ENCODE data around the gene CCND1.

The CCND1 gene

DNA sequence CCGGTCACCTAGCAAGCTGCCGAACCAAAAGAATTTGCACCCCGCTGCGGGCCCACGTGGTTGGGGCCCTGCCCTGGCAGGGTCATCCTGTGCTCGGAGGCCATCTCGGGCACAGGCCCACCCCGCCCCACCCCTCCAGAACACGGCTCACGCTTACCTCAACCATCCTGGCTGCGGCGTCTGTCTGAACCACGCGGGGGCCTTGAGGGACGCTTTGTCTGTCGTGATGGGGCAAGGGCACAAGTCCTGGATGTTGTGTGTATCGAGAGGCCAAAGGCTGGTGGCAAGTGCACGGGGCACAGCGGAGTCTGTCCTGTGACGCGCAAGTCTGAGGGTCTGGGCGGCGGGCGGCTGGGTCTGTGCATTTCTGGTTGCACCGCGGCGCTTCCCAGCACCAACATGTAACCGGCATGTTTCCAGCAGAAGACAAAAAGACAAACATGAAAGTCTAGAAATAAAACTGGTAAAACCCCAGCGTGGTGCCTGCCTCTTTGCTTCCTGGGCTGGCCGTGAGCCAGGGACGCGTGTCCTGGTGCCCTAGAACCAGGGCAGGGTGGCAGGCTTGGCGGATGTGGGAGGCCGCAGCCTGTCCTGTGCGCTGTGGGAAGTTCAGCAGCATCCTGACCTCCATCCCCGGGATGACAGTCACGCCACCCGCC lies 13.2 kb downstream of the CCND1 start:
- DNase-seq, result no peak

DNA sequence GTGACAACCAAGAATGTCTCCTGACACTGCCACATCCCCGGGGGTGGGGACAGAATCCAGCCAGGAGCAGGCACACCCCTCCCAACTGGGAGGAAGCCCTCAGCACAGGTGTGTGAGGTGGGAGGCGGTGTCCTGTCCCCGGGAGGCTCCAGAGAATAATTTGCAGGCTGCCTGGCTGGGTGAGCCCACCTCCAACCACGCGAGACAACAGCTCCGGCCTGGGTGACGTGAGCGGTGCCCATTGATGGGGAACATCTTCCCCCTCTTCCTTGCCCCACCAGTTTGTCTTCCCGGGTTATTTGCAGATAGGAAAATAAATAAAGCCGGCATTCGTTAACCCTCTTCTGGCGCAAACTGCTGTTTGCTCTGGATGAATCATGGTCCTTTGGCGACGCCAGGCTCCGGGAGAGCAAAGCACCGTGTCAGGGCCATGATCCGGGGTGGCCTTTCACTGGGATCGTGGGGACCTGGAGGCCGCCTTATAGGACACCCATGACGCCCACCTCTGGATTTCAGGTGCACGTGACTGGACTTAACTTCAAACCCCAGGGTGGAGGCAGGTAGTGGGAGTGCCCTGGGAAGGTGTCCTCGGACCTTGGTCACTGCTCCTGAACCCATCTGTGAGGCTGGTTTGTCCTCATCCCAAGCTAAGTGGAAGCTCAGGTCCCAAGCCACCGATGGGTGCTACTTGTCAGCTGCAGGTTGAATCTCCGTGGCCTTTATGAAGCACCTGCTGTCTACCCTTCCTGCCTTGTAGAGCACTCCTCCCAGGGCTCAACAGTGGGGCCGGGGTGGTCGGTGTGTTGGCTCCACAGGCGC lies 13.9 kb downstream of the CCND1 start:
- no peak for DNase-seq

DNA sequence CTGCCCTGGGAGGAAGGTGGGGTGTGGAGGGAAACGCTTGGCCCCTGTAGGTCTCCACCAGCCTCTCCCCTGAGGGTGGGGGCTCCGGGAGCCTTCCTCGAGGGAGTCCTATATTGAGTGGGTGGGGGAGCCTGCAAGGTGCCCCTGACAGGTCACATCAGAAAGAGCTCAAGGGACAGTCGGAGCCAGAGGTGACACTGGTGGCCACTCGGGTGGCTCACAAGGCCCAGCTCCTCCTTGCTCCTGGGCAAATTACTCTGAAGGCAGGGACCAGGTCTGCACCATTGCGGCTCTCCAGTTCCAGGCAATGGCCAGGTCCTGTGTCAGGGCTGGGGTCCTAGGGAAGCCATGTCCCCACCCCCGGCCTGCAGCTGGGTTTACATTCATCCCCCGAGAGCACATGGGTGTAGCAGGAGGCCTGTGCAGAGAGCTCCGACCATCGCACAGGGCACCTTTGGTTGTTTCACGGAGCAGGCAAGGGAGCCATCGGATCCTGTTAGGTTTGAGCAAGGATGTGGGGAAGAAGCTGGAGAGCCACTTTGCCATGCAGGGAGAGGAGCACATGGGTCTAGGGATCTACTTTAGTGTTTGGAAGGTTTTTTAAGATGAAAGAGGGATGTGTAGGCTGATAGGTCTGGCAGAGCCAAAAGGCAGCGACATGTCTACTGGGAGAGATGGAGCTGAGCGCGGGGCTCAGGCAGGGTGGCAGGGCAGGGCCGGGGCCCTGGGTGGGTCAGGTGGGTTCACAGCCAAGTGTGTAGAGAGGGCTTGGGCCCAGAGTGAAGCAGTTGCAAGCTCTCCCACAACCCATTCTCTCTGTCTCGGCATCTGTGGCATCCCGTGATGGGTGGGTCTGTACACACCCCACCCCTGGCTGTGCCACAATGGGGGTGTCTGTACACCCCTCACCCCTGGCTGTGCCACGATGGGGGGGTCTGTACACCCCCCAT lies 14.8 kb downstream of the CCND1 start:
- no peak for DNase-seq

DNA sequence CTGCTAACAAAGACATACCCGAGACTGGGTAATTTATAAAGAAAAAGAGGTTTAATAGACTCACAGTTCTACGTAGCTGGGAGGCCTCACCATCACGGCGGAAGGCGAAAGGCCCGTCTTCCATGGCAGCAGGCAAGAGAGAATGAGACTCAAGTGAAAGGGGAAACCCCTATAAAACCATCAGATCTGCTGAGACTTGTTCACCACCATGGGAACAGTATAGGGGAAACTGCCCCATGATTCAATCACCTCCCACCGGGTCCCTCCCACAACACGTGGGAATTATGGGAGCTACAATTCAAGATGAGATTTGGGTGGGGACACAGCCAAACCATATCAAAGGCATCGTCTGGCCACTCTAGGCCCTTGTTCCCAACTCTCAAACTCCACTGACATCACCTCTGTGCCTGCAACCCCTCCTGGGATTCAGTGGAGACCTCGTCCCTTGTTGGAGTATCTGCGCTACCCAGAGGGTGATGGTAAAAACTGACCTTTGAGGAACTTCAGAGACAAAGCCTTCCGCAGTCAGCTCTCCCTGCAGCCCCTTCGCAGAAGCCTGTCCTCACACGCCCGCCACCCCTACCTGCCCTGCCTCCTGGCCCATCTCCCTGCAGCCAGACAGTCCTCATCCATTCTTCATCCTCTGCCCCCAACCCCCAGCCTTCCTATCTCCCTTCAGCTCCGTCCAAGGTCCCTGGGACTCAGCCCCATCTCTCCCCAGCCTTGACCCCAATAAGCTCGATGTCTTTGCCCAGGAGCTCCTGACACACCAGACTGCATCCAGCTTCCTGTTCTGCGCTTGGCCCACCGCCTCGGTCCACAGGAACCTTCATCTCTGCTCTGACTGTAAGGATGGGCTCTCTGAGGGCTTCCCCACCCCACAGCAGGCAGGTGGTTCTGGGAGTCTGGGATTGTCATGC lies 15.8 kb downstream of the CCND1 start:
- no peak for DNase-seq

DNA sequence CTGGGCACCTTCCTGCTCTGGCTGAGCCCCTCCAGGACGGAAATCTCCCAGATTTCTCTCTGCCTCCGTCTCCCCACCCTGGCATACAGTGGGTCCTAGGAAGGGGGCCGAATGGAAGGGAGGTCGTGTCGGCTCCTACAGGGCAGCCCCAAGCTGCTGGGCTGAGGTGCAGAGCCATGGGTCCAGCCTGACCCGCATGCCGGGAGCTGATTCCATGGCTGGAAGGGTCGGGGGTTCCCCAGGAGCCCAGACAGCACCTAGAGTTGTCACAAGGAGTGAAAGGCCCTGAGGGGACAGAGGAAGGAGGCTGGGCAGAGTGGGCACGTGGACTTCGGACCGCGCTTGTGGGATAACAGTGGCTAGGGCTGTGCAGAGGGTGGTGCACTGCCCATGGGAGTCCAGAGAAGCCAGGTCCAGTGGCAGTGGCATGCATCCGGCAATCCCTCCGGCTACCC lies 16.5 kb downstream of the CCND1 start:
- no peak for DNase-seq

DNA sequence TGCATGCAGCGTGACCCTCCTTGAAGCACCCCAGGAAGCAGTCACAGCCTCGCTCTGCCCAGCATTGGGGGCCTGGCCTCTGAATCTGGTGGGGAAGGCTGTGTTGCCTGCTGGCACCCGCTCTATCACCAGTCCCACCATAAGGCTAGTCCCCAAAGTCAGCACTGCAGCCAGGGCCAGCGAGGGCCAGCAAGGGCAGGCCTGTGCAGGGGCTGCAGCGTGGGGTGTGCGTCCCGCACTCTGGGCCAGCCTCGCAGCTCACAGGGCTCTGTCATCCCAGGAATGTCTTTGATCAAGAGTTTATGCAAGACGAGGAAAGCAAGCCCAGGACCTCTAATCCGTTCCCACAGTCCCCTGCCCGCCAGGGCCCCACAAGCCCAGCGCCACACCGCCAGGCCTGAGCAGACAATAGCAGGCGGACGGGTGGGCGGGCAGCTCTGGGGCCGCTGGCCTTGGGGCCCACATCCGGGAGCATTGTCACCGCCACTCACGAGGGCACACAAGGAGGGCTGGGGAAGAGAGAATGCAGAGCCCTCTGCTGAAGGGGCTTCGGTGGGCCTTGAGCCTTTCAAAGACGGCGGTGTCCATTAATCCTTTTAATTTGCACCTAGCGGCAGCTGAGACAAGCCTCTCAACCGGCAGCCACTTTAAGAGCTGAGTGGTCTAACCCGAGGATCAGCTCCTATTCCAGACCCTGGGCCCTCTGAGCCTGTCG lies 17.1 kb downstream of the CCND1 start:
- DNase-seq, result no peak

DNA sequence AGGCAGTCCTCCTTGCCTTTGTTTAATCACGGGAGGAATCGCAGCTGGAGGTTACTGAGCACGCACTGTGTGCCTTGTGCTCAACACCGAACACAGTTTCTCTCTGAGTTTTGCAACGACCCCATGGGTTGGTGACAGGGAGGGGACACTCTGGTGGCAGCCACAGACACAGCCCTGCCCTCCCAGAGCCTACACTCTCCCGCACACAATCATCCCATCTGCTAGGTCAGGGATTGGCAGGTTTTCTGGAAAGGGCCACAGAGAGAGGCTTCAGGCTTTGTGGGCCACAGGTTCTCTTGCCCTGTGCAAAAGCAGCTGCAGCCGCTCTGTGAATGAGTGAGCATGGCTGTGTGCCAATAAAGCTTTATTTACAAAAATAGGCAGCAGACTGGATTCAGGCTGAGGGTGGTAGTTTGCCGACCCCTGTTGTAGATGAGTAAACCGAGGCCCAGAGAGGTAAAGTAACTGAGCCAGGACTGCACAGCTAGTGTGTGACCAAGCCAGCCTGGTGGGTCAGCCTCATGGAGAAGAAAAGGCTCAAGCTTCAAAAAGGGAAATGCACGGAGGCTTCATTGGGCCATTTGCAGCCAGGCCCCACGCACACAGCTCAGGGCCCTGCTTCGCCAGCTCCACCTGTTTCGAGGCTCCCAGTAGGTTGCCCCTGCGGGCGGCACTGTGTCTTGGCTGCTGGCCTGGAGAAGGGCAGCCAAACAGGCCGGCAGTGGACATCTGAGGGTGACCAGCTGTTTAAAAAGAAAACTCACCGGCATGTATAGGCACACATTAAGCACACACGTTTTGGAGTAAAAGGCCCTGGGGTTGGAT lies 17.9 kb downstream of the CCND1 start:
- DNase-seq, result no peak

DNA sequence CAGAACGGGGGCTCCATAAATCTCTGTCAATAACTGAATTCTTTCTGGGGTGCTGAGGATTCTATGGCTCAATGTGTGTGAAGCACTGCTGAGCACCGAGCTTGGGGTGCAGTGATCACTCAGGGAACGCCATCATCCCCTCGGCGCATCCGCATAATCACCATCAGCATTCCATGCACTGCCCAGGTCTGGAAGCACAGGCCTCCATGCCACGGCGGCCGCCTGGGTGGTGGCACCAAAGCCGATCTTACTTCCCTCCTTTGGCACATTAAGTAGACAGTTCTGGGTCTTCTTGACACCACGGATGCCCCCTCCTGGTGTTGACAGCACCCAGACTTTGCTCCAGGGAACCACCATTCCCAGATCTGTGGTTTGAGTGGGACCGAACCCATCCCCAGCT lies 18.6 kb downstream of the CCND1 start:
- no peak for DNase-seq

DNA sequence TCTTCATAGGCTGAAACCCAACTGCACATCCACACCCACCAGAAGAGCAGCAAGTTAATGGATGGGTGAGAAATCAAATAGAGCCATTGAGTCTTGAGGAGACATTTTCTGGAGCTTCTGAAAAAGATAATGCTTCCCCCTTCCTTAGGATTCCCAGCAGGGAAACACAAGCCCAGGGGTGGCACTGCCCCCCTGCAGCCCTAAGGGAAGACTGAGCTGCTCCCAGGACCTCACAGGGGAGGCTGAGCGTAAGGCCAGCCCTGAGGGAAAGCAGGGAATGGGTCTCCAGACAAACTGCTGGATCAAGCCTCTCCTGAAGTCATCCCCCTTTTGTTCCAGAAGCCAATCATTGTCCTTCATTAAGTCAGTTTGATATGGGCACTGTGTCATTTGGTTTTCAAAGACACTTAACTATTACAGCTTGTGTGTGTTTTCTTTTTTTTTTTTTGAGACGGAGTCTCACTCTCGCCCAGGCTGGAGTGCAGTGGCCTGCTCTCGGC lies 19.1 kb downstream of the CCND1 start:
- DNase-seq, result no peak

DNA sequence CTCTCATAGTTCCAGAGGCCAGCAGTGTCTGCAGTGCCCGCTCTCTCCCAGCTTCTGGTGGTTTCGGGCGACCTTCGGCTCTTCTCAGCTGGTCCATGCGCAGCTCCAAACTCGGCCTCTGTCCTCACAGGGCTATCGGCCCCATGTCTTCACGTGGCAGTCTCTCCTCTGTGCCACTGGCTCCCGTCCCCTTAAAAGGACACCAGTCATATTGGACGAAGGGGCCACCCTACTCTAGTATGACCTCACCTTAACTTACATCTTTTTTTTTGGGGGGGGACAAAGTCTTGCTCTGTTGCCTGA lies 20.4 kb downstream of the CCND1 start:
- no peak for DNase-seq

DNA sequence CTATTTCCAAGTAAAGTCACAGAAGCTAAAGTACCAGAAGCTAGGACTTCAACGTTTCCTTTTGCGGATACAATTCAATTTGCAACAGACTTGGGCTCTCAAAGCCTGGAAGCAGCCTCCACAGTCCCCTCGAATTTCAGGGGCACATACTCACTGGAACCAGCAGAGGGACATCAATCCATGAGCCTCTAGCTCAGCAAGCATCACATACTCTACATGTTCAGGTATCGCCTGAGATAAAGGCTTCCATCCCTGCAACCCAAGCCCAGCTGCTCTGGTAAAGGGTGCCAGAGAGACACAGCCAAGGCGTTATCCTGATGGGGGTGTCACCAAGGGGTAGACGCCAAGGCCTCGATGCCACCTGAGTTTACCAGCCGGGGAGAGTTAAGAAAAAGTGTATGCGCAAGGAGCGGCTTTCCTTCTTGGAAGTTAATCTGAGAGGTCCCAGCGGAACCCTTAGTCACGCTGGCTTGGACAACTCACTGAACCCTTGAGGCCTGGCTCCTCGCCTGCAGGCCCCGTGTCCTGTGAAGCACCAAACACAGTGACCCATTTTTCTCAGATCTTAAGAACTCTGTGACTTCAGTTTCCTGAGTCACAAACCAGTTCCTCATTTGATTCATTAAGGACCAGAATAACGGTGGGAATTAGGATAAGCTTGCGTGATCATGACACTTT lies 21.2 kb downstream of the CCND1 start:
- DNase-seq, result no peak

DNA sequence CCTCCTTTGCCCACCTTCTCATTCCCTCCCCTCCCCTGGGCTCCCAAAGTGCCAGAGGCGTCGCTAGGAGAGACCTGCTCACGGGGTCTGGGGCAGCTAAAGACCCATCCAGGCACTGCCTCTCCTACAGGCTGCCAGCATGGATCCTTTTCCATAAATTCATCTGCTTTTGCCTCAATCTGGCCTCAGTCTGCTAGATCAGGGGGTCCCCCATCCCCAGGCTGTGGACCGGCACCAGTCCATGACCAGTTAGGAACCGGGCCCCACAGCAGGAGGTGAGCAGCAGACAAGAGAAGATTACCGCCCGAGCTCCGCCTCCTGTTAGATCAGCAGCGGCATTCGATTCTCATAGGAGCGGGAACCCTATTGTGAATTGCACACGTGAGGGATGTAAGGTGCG lies 21.9 kb downstream of the CCND1 start:
- no peak for DNase-seq

DNA sequence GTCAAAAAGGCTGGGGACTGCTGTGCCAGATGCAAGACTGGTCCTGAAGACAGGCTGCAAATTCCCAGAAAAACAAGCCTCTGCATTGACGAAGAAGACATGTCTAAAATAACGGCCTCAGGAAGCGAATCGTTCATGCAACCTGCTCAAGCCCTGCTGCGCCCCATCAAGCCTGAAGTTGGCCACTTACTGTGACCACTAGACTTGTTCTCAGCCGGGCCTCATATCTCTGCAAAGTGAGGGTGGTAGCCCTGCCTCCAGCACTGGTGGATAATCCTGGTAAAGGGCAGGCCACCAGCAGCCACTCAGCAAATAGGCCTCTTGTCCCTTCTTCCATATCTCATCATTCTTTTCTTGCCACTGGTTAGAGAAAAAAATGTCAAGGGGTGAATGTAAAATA lies 22.4 kb downstream of the CCND1 start:
- DNase-seq, result no peak

DNA sequence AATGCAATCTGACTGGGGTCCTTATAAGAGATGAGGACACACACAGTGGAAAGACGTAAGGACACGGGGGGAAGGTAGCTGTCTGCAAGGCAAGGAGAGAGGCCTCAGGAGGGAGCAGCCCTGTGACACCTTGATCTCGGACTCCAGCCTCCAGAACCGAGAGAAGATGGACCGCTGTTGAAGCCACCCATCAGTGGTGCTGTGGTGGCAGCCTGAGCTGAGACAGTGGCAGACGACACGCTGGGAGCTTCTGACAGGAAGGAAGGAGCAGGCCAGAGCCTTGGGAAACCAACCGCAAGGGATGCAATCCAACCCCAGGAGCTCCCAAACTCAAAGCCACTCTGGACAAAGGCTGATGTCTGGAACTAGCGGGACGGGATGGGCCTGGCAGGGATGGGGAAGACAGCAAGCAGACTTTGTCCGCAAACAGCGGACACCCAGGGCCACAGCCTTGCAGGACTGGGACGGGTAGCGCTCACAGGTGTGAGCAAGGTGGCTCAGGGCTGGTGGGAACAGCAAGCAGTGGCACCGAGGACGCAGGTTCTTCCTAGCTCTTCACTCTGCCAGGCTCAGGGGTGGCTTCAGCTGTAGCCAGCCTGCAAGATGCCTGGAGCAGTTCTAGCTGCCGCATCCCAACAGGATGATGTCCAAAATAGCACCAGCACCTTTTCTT lies 23.3 kb downstream of the CCND1 start:
- DNase-seq, result no peak

DNA sequence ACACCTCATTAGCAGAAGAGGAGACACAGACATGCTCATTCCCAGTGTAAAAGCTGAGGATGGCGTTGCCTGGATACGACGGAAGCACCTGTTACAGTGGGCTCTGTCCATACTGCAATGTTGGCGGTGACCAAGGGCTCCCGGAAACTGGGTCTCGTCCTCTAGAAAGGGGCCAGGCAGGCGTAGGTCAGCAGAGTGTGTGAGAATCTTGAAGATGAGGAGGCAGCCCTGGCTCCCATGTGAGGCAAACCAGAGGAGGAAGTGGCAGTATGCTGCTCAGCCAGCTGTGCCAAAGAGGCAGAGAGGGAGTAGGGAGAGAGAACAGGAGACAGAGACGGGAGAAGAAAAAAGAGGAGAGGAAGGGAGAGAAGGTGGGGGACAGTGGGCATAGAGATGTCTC lies 23.9 kb downstream of the CCND1 start:
- no peak for DNase-seq

DNA sequence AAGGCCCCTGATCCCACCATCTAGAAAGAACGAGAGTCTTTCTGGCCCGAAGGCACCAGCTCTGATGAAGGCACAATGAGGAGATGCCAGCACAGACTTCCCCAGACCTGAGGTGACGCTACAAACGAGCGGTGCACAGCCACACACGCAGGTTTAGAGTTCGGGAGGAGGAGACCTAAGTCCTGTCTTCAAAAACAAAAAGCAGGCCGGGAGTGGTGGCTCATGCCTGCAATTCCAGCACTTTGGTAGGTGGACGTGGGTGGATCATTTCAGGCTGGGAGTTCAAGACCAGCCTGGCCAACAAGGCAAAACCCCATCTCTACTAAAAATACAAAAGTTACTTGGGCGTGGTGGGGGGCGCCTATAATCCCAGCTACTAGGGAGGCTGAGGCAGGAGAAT lies 24.7 kb downstream of the CCND1 start:
- DNase-seq, result no peak

DNA sequence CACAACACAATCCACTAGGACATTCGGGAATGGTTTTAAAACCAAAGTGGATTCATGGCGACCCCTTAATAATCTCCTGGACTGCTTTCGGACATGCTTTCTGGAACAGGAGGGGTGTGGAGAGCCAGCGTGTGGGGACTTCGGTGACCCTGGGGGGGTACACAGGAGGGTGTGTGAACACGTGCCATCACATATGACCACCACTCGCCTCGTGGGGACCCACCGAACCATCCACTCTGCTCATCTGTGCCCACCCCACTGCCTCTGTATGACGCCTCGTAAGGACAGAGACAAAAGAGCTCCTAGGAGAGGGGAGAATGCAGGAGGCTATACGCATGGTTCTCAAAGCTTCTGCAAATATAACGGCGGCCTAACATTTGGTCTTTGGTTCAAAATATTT lies 25.3 kb downstream of the CCND1 start:
- DNase-seq, result no peak

DNA sequence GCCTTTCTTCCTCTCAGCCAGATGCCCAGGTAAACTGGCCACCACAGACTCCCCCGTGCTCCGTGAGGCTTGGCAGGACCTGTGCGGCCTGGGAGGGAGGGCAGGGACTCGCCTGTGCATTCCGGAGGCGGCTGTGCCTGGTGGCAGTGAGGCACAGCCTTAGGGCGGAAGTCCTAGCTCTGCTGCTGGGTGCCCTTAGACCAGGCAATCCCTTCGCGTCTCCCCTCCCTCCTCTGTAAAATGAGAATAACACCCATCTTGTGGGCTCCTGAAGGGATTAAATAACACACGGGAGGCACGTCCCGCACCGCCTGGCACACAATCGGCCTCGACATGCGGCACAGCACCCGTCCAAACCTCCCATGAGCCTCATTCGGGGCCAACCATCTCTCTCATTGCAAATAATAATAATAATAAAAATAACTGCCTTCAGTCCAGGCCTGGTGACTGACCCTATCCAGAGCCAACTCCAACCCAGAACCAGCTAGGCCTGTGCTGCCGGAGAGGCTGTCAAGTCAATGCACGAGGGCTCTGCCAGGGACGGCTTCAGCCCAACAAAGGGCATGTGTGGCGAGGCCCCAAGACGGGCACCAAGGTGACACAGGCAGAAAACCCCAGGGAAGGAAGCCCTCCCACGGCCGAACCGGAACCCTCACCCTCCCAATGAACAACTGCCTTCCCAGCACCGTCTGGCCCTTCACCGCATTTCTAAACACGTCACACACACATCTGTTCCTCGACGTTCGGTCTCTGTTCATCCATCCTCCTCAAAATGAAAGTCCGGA lies 26.0 kb downstream of the CCND1 start:
- no peak for DNase-seq
